ENCODE data around the gene TSPAN14.

GRCh38 chr10:80487421-80487785 lies 33.3 kb downstream of the TSPAN14 start:
- TF ChIP-seq, protein P1, sequence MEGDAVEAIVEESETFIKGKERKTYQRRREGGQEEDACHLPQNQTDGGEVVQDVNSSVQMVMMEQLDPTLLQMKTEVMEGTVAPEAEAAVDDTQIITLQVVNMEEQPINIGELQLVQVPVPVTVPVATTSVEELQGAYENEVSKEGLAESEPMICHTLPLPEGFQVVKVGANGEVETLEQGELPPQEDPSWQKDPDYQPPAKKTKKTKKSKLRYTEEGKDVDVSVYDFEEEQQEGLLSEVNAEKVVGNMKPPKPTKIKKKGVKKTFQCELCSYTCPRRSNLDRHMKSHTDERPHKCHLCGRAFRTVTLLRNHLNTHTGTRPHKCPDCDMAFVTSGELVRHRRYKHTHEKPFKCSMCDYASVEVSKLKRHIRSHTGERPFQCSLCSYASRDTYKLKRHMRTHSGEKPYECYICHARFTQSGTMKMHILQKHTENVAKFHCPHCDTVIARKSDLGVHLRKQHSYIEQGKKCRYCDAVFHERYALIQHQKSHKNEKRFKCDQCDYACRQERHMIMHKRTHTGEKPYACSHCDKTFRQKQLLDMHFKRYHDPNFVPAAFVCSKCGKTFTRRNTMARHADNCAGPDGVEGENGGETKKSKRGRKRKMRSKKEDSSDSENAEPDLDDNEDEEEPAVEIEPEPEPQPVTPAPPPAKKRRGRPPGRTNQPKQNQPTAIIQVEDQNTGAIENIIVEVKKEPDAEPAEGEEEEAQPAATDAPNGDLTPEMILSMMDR (IDR thresholded peaks at IDR 0.05): no peak
- TF ChIP-seq TEAD4 (CRISPR knock-in tag; IDR thresholded peaks at IDR 0.05): no peak
- TF ChIP-seq, protein P2, sequence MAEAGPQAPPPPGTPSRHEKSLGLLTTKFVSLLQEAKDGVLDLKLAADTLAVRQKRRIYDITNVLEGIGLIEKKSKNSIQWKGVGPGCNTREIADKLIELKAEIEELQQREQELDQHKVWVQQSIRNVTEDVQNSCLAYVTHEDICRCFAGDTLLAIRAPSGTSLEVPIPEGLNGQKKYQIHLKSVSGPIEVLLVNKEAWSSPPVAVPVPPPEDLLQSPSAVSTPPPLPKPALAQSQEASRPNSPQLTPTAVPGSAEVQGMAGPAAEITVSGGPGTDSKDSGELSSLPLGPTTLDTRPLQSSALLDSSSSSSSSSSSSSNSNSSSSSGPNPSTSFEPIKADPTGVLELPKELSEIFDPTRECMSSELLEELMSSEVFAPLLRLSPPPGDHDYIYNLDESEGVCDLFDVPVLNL (CRISPR knock-in tag; IDR thresholded peaks at IDR 0.05; ENCODE audit: borderline replicate concordance, low read depth): no peak
- no peak for TF ChIP-seq ATF6 (CRISPR knock-in tag; IDR thresholded peaks at IDR 0.05)

Measured in WTC11 (cell line).